Measurements from ENCODE around the gene SLC25A23. TPM values are rescaled to one million over a fixed set of nuclear protein-coding genes. Genes with fewer than 3 reads are reported as not detected.

The SLC25A23 gene
- total and polyA plus RNA-seq, 7 experiments from 2014 or later: 9.0 to 35.0 (median 22.0) TPM

DNA sequence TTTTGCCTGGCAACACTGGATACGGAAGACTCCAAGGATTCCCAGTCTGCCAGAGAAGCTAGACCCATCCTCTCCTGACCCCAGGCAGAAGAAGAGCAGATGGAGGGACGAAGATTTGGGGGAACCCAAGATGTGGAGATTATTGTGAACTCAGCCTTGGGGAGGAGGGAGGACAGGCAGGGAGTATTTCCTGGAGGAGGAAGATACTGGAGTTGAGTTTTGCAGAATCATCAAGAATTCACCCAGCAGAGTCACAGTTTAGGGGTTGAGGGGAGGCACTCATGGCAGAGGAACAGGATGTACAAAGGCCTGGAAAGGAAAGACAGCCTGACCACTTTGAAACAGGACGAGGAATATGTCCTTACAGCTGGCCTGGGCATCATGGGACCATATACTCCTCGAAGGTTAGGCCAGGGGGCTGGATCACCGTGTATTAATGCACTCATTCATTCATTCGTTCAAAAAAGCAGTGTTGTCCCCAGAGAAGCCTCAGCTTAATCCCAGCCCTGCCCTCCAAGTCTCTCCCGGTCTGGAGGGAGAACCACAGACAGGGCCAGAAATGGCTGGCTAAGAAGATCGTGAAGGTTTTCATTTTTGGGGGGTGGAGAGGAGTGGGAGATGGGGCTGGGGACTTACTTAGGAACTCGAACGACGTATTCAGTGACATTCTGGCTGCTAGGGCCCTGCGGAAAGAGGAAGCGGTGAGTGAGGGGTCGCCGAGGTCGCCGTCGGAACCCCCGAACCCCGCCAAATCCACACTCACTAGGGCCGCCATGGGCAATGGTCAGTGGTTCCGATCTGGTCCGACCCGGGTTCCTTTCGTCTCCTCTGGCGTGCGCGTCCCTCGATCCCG is 67.1 kb downstream of the SLC25A23 start:
- Mint-ChIP-seq H3K4me3 (peak overlapping the region; percentile 90 to 95 (median 94)), H3K36me3 (peaks cover 0 to 18% (median 11%) of the 10 kb centered on the region in 5 donors), H3K9me3 (no peaks in the 10 kb centered on the region), H3K27me3 (no peaks in the 10 kb centered on the region), H3K4me1 (peaks cover 20 to 27% (median 25%) of the 10 kb centered on the region in 7 donors), H3K27ac (peak overlapping the region; percentile 95 to 99 (median 97))
- intact Hi-C loops (cut with micrococcal nuclease): loop anchor here (1.0 to 2.0 kb wide), 7 partner anchors 19 to 345 kb away; partner anchors contain the start of genes CLPP (in 2 of the 2) and GPR108 (in 1 of the 2)
- no peak for ATAC-seq
- Histone ChIP-seq H3K36me3 (ENCODE audit: control insufficient read depth in 2 of 3, insufficient read depth in 3 of 3, low read length in 3 of 3) (peaks cover 0 to 41% (median 5%) of the 10 kb centered on the region in 3 experiments), H3K27me3 (ENCODE audit: control insufficient read depth in 2 of 2, insufficient read depth in 2 of 2, low read length in 2 of 2) (no peaks in the 10 kb centered on the region), H3K4me3 (ENCODE audit: low read length) (peak overlapping the region; percentile 81), H3K4me1 (ENCODE audit: control insufficient read depth in 2 of 2, insufficient read depth in 2 of 2, low read length in 2 of 2) (peaks cover 8 to 12% of the 10 kb centered on the region in 2 donors), H3K27ac (ENCODE audit: low read depth, low read length) (peak overlapping the region; percentile 98), H3K9me3 (ENCODE audit: control insufficient read depth in 2 of 3, low read length in 3 of 3) (no peaks in the 10 kb centered on the region)
- POLR2A ChIA-PET: interaction anchor here (0.8 to 2.2 kb wide), 6 partner anchors 20 to 86 kb away, joined by 3 to 11 read pairs (median 4); partner anchors contain the start of genes ALKBH7 and CLPP
- CTCF ChIA-PET: interaction anchor here (1.2 kb wide), 1 partner anchor 20 kb away, joined by 4 read pairs; the partner anchor contains the start of gene ALKBH7
- peak in 1 of 9 donors; percentile 11 for DNase-seq

Small RNA genes within 50 kb of the gene (microRNA-seq; reads per million reads assigned to microRNA genes)
- not detected for gene MIR3940 (ENCODE audit: borderline microRNAs expressed)
- gene MIR6790 (ENCODE audit: borderline microRNAs expressed): not detected

Other genes starting within 250 kb of the SLC25A23 start
- gene MLLT1, start 179.8 kb downstream of the SLC25A23 start, total RNA-seq: 10 to 100 TPM; 33.3 to 47.5 (median 39.0) TPM
- gene MLLT1, start 179.8 kb downstream of the SLC25A23 start, polyA plus RNA-seq: 1 to 10 TPM in 1 of 2 donors, under 1 TPM in 1; 0.57 to 1.8 TPM
- gene ACER1, start 126.2 kb downstream of the SLC25A23 start, total RNA-seq: 1 to 10 TPM in 2 of 5 experiments, under 1 TPM in 3; 0.65 to 2.9 (median 0.87) TPM
- 1 to 10 TPM; 1.1 to 3.9 TPM for gene ACER1, start 126.2 kb downstream of the SLC25A23 start, polyA plus RNA-seq
- 100 to 1,000 TPM in 1 of 5 experiments, 10 to 100 TPM in 4; 53.2 to 129 (median 75.9) TPM for gene CLPP, start 98.3 kb downstream of the SLC25A23 start, total RNA-seq
- 100 to 1,000 TPM; 156 to 196 TPM for gene CLPP, start 98.3 kb downstream of the SLC25A23 start, polyA plus RNA-seq
- 10 to 100 TPM; 33.6 to 90.1 (median 72.9) TPM for gene ALKBH7, start 87.0 kb downstream of the SLC25A23 start, total RNA-seq
- gene ALKBH7, start 87.0 kb downstream of the SLC25A23 start, polyA plus RNA-seq: 100 to 1,000 TPM; 129 to 142 TPM
- 1 to 10 TPM; 1.8 to 4.0 (median 2.8) TPM for gene PSPN, start 83.9 kb downstream of the SLC25A23 start, total RNA-seq
- under 1 TPM; 0.60 to 0.91 TPM for gene PSPN, start 83.9 kb downstream of the SLC25A23 start, polyA plus RNA-seq
- 10 to 100 TPM; 51.5 to 71.6 (median 61.3) TPM for gene GTF2F1, start 66.6 kb downstream of the SLC25A23 start, total RNA-seq
- gene GTF2F1, start 66.6 kb downstream of the SLC25A23 start, polyA plus RNA-seq: 10 to 100 TPM; 17.9 to 33.3 TPM
- 100 to 1,000 TPM; 142 to 276 (median 152) TPM for gene KHSRP, start 35.0 kb downstream of the SLC25A23 start, total RNA-seq
- 10 to 100 TPM; 12.5 to 20.9 TPM for gene KHSRP, start 35.0 kb downstream of the SLC25A23 start, polyA plus RNA-seq
- gene SLC25A41, start 26.0 kb downstream of the SLC25A23 start, total RNA-seq: under 1 TPM in 1 of 5 experiments, not detected in 4; 0.32 TPM
- gene SLC25A41, start 26.0 kb downstream of the SLC25A23 start, polyA plus RNA-seq: not detected
- 1 to 10 TPM in 4 of 5 experiments, under 1 TPM in 1; 0.44 to 8.6 (median 5.7) TPM for gene CRB3, start 4.5 kb upstream of the SLC25A23 start, total RNA-seq
- gene CRB3, start 4.5 kb upstream of the SLC25A23 start, polyA plus RNA-seq: 10 to 100 TPM in 1 of 2 donors, 1 to 10 TPM in 1; 6.5 to 10.1 TPM
- gene DENND1C, start 22.0 kb upstream of the SLC25A23 start, total RNA-seq: 100 to 1,000 TPM; 106 to 142 (median 118) TPM
- 100 to 1,000 TPM in 1 of 2 donors, 10 to 100 TPM in 1; 57.3 to 142 TPM for gene DENND1C, start 22.0 kb upstream of the SLC25A23 start, polyA plus RNA-seq
- gene TUBB4A, start 42.5 kb upstream of the SLC25A23 start, total RNA-seq: 1 to 10 TPM; 1.5 to 7.6 (median 2.6) TPM
- 1 to 10 TPM; 1.5 to 4.5 TPM for gene TUBB4A, start 42.5 kb upstream of the SLC25A23 start, polyA plus RNA-seq
- gene TNFSF9, start 71.2 kb upstream of the SLC25A23 start, total RNA-seq: 1 to 10 TPM in 3 of 5 experiments, under 1 TPM in 1, not detected in 1; 0.38 to 3.9 (median 3.0) TPM
- gene TNFSF9, start 71.2 kb upstream of the SLC25A23 start, polyA plus RNA-seq: not detected
- 10 to 100 TPM in 1 of 5 experiments, 1 to 10 TPM in 1, not detected in 3; 1.2 to 39.6 TPM for gene CD70, start 131.4 kb upstream of the SLC25A23 start, total RNA-seq
- gene CD70, start 131.4 kb upstream of the SLC25A23 start, polyA plus RNA-seq: not detected
- gene TNFSF14, start 210.4 kb upstream of the SLC25A23 start, total RNA-seq: 10 to 100 TPM in 1 of 5 experiments, 1 to 10 TPM in 4; 1.0 to 20.5 (median 1.8) TPM
- 1 to 10 TPM; 1.3 to 1.9 TPM for gene TNFSF14, start 210.4 kb upstream of the SLC25A23 start, polyA plus RNA-seq

Data from naive thymus-derived CD4-positive, alpha-beta T cell (primary cell).